ENCODE results near the gene ENOX2.

Gene ENOX2

DNA sequence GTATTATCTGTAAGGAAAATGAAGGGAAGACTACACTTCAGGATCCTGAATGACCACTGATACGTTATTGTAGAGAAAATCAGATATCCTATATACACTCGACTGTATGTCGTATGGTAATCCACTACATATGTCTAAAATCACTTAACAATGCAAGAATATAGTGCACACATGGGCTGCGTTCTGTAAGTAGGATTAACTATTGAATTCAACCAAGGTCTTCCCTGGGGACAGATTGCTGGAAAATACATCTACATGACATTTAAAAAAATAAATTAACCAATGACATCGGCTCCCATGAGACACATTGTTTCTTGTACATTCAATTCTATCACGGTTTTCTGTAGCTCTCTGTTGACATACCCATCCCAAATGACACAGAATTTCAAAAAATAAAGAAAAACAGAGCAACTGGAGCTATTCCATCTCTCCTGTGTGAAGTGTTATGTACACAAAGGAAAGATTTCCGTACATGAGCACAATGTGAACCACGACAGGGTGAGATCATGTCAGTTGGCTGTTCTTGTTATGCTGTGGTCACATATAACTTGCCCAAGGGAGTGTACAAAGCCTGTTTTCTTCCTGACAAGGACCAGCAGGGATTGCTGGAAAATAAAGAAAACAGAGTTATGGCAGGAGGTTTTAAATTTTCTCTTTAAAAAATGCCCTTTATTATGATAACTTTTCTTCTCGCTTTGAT lies 6.1 kb downstream of the ENOX2 start:
- no peaks in the 10 kb centered on the region for H3K27me3 Mint-ChIP-seq (ENCODE audit: low read depth)
- H3K4me1 Mint-ChIP-seq (ENCODE audit: low read depth), result peaks cover 4% of the 10 kb centered on the region
- no peak overlapping the region for H3K4me3 Mint-ChIP-seq
- H3K27ac Mint-ChIP-seq, result no peak overlapping the region
- no peaks in the 10 kb centered on the region for H3K36me3 Mint-ChIP-seq (ENCODE audit: low read depth)
- no peaks in the 10 kb centered on the region for H3K9me3 Mint-ChIP-seq

DNA sequence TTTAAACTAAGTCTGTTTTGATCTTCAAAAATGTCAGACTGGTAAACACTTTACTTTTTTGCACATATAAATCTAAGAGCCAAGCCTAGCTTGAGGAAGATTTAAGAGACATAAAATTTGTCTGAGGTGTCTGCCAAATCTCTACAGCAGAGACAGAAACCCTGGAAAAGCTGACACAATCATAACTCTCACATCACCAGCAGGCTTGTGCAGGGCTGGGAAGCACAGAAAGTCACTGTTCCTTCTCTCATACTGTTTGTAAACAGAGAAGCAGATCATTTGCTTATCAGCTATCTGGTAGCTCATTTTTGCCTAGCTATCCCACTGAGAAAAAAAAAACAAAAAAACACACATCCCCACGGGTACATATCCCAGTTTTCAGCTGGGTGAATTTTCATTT lies 7.0 kb downstream of the ENOX2 start:
- Mint-ChIP-seq H3K27me3 (ENCODE audit: low read depth) (no peaks in the 10 kb centered on the region), H3K4me3 (no peak overlapping the region), H3K4me1 (ENCODE audit: low read depth) (no peaks in the 10 kb centered on the region), H3K36me3 (ENCODE audit: low read depth) (no peaks in the 10 kb centered on the region), H3K27ac (no peak overlapping the region), H3K9me3 (no peaks in the 10 kb centered on the region)

DNA sequence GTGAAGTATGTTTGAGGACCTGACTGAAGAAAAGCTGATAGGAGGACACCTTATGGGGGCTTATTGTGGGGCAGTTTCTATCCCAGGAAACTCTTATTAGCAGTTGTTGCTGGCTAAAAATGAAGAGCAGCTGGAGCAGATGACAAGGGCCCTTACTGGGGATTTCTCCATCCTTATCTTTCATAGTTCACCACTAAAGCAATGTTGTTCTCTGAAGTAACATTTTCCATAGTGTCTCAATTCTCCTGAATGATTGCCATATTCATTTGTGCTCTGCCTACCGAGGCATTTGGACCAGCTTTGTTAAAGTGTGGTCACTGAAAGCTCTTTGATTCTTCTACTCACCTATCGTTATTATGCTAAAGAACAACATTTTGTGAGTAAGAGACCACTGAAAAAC lies 7.7 kb downstream of the ENOX2 start:
- Mint-ChIP-seq H3K36me3 (ENCODE audit: low read depth) (no peaks in the 10 kb centered on the region), H3K4me3 (no peak overlapping the region), H3K27me3 (ENCODE audit: low read depth) (no peaks in the 10 kb centered on the region), H3K9me3 (no peaks in the 10 kb centered on the region), H3K27ac (no peak overlapping the region), H3K4me1 (ENCODE audit: low read depth) (peaks cover under 1% of the 10 kb centered on the region)

DNA sequence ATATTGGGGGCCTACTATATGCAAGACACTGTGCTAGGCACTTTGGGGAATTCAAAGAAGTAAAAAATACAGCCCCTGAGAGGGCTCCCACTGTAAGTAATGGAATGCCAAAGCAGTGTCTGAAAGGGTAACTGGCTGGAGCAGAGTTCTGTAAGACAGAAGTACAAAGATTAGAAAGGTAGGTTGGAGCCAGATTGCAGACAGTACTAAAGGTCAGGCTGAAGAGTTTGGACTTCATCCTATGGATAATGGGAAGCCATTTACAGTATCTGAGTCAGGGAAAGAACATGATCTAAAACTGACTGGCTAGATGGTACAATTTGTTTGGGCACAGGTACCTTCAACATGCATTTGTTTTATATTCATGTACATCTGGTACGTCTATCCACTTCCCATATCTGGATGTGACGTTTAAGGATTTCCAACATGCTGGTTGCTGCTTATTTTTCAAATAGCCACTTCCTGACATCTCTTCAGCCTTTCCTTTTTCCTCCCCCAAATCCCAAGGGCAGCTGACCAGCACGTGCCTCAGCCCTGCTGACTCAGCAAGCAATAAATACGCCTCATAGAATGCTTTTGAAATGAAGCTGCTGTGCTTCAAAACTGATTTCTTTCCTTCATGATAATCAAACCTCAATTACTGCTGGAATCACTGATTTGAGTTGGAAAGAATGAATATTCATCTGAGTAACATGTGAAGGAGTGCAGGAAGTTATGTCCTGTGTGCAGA lies 9.5 kb downstream of the ENOX2 start:
- Mint-ChIP-seq H3K4me1 (ENCODE audit: low read depth) (peaks cover 2% of the 10 kb centered on the region), H3K9me3 (no peaks in the 10 kb centered on the region), H3K27ac (no peak overlapping the region), H3K4me3 (no peak overlapping the region), H3K36me3 (ENCODE audit: low read depth) (no peaks in the 10 kb centered on the region), H3K27me3 (ENCODE audit: low read depth) (no peaks in the 10 kb centered on the region)

DNA sequence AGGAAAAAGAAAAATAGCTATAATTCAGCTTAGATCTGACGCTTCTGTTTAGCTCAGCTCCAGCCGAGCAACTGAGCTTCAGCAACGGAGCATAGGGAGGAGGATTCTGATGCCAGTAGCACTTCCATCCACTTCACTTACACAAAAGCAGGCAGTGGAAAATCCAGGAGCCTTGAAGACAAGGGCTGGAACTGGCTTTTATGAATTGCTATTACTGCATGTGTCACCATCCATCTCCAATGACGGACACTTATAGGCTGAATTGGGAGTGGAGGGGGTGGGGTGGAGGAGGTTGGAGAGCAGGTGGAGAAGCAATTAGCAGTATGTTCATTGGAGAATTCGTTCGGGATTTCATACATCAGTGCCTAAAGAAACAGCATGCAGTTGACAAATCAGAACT lies 15.6 kb downstream of the ENOX2 start:
- Mint-ChIP-seq H3K9me3 (no peaks in the 10 kb centered on the region), H3K27ac (no peak overlapping the region), H3K27me3 (ENCODE audit: low read depth) (no peaks in the 10 kb centered on the region), H3K4me3 (no peak overlapping the region), H3K36me3 (ENCODE audit: low read depth) (no peaks in the 10 kb centered on the region), H3K4me1 (ENCODE audit: low read depth) (peaks cover 2% of the 10 kb centered on the region)

DNA sequence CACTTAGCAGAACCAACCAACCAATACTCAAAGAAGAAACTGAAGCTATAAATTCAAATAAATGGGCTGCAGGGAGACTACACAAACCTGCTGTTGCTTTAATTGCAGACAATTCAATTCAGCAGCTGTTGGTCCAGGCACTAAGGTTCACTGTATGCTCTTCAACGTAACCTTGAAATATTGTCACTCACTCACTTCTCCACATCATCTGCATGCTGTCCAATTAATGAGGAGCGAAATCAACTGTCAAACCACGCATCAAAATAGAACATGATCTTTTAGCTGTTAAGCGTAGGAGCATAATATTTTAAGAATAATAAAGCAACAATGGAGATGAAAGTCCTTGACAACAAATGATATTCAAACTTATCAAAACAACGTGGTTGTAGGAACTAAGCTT lies 17.0 kb downstream of the ENOX2 start:
- Mint-ChIP-seq H3K27me3 (ENCODE audit: low read depth) (no peaks in the 10 kb centered on the region), H3K4me3 (peak overlapping the region; percentile 44), H3K4me1 (ENCODE audit: low read depth) (peaks cover 2% of the 10 kb centered on the region), H3K27ac (no peak overlapping the region), H3K36me3 (ENCODE audit: low read depth) (no peaks in the 10 kb centered on the region), H3K9me3 (no peaks in the 10 kb centered on the region)

DNA sequence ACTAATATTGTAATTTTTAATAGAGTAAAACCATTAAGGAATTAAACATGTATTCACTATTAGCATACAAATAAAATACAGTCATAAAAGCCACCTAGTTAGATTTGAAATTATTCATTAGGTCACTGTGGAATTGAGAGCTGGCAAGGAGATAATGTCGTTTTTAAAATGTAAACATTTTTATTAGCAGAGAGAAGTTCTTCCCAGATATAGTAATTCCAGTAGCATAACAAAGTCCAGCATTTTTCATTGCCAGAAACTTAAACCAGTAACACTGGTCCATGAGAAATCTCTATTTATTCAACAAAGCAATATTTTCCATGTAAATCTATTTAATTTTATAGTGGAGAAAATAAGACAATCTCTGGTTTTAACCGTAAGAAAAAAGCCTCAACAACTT lies 17.5 kb downstream of the ENOX2 start:
- Mint-ChIP-seq H3K4me1 (ENCODE audit: low read depth) (peaks cover 2% of the 10 kb centered on the region), H3K36me3 (ENCODE audit: low read depth) (no peaks in the 10 kb centered on the region), H3K27ac (no peak overlapping the region), H3K9me3 (no peaks in the 10 kb centered on the region), H3K27me3 (ENCODE audit: low read depth) (no peaks in the 10 kb centered on the region), H3K4me3 (no peak overlapping the region)

DNA sequence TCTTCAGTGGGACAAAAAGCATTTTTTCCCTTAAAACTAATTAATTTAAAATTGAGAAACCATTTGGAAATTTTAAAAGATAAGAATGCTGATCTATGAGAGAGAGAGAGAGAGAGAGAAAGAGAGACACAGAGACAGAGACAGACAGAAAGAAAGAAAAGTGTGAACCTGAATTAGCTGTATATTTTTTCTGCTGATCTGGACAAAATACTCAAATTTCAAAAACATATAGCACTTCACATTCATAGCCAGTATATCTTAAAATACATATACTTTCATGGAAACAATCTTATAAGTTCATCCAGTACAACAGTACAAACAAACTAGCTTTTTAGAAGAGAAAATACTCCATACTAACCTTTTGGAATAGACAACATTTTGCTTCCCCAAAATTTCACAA lies 18.4 kb downstream of the ENOX2 start:
- no peaks in the 10 kb centered on the region for H3K4me1 Mint-ChIP-seq (ENCODE audit: low read depth)
- H3K4me3 Mint-ChIP-seq, result no peak overlapping the region
- H3K9me3 Mint-ChIP-seq, result no peaks in the 10 kb centered on the region
- H3K36me3 Mint-ChIP-seq (ENCODE audit: low read depth), result no peaks in the 10 kb centered on the region
- no peaks in the 10 kb centered on the region for H3K27me3 Mint-ChIP-seq (ENCODE audit: low read depth)
- no peak overlapping the region for H3K27ac Mint-ChIP-seq

DNA sequence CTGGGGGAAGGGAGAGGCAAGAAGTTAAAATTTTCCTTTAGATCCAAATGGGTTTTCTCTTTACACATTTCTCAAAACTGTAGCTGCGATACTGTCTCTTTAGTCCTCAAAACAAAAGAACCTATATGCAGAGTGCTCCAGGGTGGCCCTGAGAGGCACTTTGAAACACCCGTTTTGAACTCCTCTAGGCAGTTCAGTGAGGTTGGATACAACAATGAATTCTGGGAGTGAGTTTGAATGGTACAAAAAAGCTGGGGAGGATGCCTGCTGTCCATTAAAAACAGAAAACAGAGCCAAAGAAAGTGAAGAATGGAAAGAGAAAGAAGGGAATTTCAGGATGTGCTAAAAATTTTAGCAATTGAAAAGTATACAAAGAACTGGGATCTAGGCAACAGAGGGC lies 23.1 kb downstream of the ENOX2 start:
- Mint-ChIP-seq H3K4me1 (ENCODE audit: low read depth) (peaks cover 5% of the 10 kb centered on the region), H3K4me3 (no peak overlapping the region), H3K27ac (no peak overlapping the region), H3K36me3 (ENCODE audit: low read depth) (no peaks in the 10 kb centered on the region), H3K9me3 (no peaks in the 10 kb centered on the region), H3K27me3 (ENCODE audit: low read depth) (no peaks in the 10 kb centered on the region)

DNA sequence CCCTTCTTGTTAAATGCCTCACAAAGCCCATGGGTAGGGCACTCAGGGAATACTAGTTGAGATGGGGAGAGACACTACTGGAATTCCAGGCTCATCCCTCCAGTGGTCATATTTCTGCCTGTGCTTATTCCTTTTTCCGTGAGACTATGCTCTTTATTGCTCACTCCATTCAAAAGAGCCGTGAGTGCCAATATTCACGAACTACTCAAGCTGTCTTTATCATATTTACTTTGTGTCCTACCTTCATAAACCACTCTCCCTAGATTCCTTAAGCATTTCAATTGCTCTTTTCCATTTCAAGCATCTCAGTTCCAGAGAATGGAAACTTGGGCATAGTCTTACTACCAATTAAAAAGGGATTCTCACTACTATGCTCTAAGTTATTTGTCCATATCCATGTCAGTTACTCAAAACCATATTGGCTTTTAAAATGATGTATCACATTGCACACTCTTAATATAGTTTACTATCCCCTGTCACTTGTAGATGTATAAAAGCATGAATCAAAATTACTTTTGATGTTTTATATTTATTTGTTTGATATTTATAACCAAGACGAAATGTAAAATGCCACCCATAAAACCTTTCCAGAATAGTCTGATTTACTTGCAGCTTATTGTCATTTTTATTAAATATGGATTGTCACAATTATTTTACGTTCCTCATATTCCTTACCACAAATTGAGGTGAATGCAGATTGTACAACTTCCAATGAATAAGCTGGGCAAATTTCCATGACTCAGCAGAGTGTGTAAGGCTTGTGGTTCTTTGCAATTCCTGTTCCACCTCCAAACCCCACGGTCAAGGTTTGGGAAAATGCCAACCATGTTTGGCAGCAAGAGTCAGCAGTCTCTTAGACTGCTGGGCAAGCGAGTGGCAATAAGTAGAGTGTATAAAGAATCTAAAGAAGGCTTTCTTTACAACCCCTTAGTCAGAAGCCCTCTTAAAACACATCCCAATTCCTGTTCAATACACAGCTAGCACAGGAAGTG lies 24.4 kb downstream of the ENOX2 start:
- no peaks in the 10 kb centered on the region for H3K9me3 Mint-ChIP-seq
- H3K27ac Mint-ChIP-seq, result no peak overlapping the region
- H3K36me3 Mint-ChIP-seq (ENCODE audit: low read depth), result peaks cover 1% of the 10 kb centered on the region
- H3K4me1 Mint-ChIP-seq (ENCODE audit: low read depth), result peaks cover 5% of the 10 kb centered on the region
- H3K27me3 Mint-ChIP-seq (ENCODE audit: low read depth), result no peaks in the 10 kb centered on the region
- H3K4me3 Mint-ChIP-seq, result no peak overlapping the region

DNA sequence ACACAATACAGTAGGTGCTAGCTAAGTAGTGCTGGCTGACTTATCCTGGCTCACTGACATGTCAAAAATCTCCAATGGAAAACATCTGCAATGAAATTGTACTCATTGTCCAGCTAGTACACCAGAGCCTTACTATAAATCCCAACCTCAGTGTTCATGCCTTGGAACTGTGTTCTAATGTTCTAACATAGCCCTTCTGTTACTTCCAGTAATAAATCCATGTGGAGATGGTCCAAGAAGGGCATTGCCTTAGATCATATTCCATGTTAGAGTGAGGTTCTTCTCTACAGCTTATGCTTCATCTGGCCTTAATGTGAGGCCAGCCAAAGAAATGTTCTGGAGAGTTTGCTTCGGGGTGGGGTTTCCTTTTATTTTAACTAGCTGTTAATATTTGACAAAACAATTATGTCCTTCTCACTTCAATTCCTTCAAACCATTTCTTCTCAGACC lies 25.1 kb downstream of the ENOX2 start:
- Mint-ChIP-seq H3K4me1 (ENCODE audit: low read depth) (peaks cover 5% of the 10 kb centered on the region), H3K27ac (no peak overlapping the region), H3K36me3 (ENCODE audit: low read depth) (peaks cover 1% of the 10 kb centered on the region), H3K4me3 (no peak overlapping the region), H3K9me3 (no peaks in the 10 kb centered on the region), H3K27me3 (ENCODE audit: low read depth) (no peaks in the 10 kb centered on the region)

DNA sequence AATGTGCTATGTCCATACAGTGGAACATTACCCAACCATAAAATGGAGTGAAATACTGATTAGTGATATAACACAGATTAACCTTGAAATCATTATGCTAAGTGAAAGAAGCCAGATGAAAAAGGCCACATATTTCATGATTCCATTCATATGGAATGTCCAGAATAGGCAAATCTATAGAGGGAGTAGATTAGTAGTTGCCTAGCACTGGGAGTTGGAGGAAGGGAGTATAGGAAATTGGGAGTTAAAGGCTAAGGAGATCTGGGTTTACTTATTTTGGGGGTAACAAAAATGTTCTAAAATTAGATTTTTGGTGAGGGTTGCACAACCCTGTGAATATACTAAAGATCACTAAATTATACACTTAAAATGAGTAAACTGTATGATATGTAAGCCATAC lies 26.8 kb downstream of the ENOX2 start:
- Mint-ChIP-seq H3K36me3 (ENCODE audit: low read depth) (peaks cover 1% of the 10 kb centered on the region), H3K9me3 (no peaks in the 10 kb centered on the region), H3K4me3 (no peak overlapping the region), H3K4me1 (ENCODE audit: low read depth) (peaks cover 5% of the 10 kb centered on the region), H3K27me3 (ENCODE audit: low read depth) (no peaks in the 10 kb centered on the region), H3K27ac (no peak overlapping the region)

DNA sequence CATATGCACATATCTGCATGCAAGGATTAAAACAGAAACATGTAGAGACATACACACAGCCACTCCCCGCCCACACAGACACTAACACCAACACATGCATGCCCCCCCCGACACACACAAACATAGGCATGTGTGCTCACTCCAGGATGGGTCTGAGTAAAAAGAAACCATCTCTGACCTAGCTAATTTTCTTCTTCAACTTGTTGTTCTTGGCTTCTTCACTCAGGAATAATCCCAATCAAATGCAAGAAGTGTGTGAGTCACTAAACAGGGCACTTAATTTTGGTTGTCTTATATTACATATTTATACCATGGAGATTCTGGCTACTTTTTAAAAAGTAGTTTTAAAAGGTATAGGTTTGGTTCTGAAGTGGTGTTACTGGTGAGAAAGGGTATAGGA lies 28.3 kb downstream of the ENOX2 start:
- H3K4me1 Mint-ChIP-seq (ENCODE audit: low read depth), result peaks cover 5% of the 10 kb centered on the region
- H3K27ac Mint-ChIP-seq, result no peak overlapping the region
- no peaks in the 10 kb centered on the region for H3K27me3 Mint-ChIP-seq (ENCODE audit: low read depth)
- H3K9me3 Mint-ChIP-seq, result no peaks in the 10 kb centered on the region
- no peak overlapping the region for H3K4me3 Mint-ChIP-seq
- peaks cover 1% of the 10 kb centered on the region for H3K36me3 Mint-ChIP-seq (ENCODE audit: low read depth)

DNA sequence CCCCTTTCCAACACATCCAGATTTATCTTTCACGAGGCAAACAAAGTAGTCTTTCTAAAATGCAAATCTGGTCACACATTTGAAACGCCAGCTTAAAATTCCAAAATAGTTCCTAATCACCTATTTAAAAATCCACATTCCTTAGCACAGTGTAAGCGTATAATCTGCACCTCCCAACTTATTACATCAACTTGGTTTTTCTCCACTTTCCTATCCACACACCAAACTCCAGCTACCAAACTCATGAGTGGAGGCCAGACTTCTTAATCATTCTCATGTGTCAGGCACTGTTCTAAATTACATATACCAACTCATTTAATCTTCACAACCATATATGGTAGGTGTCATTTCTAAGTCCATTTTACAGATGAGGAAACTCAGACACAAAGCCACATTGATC lies 33.8 kb downstream of the ENOX2 start:
- H3K27me3 Mint-ChIP-seq (ENCODE audit: low read depth), result no peaks in the 10 kb centered on the region
- peaks cover 1% of the 10 kb centered on the region for H3K36me3 Mint-ChIP-seq (ENCODE audit: low read depth)
- H3K4me1 Mint-ChIP-seq (ENCODE audit: low read depth), result no peaks in the 10 kb centered on the region
- no peak overlapping the region for H3K4me3 Mint-ChIP-seq
- no peak overlapping the region for H3K27ac Mint-ChIP-seq
- no peaks in the 10 kb centered on the region for H3K9me3 Mint-ChIP-seq

Measured in T-helper 1 cell treated with Interleukin-12 subunit alpha and Interleukin-12 subunit beta and Interleukin-4 antibody, amounts not matched to agents 30 μg/mL and 1 μg/mL, for 36 hours (primary cell).